MCF 10A (cell line): Measurements from ENCODE around the gene NR1H4. TPM values are rescaled to one million over a fixed set of nuclear protein-coding genes. Genes with fewer than 3 reads are reported as not detected.

Experiments used
- BruUV-seq: library from RNA; stranded (reverse); fragments of 400-500 nt; replicated peaks from 2 replicates; lab custom pipeline; 2021; lab: Mats Ljungman, UMichigan
- CTCF ChIA-PET: fragments of 300-600 bp; sonication (Branson Sonifier 250); formaldehyde crosslinking; extraction: SDS; loops from one replicate; lab custom pipeline; 2021; ENCODE audit warnings: antibody characterized with exemption, inconsistent platforms; lab: Yijun Ruan, JAX
- POLR2A ChIA-PET: fragments of 300-600, 350-650 bp; sonication (Branson Sonifier 250); formaldehyde crosslinking; extraction: SDS; loops from one replicate; lab custom pipeline; 2020; ENCODE audit warnings: antibody characterized with exemption, inconsistent platforms; lab: Yijun Ruan, JAX
- DNase-seq: peaks from one replicate; pipeline ENCODE4 v3.0.0-alpha.2; 2018; ENCODE audit not compliant: unreplicated experiment
- H3K27ac Mint-ChIP-seq: one replicate; pipeline ENCODE4 v1.8.0; 2022; ENCODE audit warnings: mild to moderate bottlenecking, low read depth, mixed read lengths; ENCODE audit not compliant: unreplicated experiment
- H3K27me3 Mint-ChIP-seq: one replicate; pipeline ENCODE4 v1.8.0; 2022; ENCODE audit warnings: mixed read lengths; ENCODE audit not compliant: insufficient read depth, unreplicated experiment
- H3K36me3 Mint-ChIP-seq: one replicate; pipeline ENCODE4 v1.8.0; 2022; ENCODE audit warnings: mild to moderate bottlenecking, moderate library complexity, mixed read lengths; ENCODE audit not compliant: insufficient read depth, unreplicated experiment
- H3K4me1 Mint-ChIP-seq: one replicate; pipeline ENCODE4 v1.8.0; 2022; ENCODE audit warnings: mixed read lengths; ENCODE audit not compliant: insufficient read depth, unreplicated experiment
- H3K4me3 Mint-ChIP-seq: one replicate; pipeline ENCODE4 v1.8.0; 2022; ENCODE audit warnings: mild to moderate bottlenecking, moderate library complexity, mixed read lengths; ENCODE audit not compliant: unreplicated experiment
- H3K9me3 Mint-ChIP-seq: one replicate; pipeline ENCODE4 v1.8.0; 2022; ENCODE audit warnings: mixed read lengths; ENCODE audit not compliant: unreplicated experiment
- intact Hi-C: fragments of 100-400 bp; cut with micrococcal nuclease; formaldehyde crosslinking; loops from 2 replicates; pipeline ENCODE4 v1.14.1; 2022
- total RNA-seq: library from RNA; stranded (reverse); gene quantifications from 2 replicates; pipeline ENCODE4 v1.2.3, GENCODE V29; 2022
- TF ChIP-seq, protein P1 (sequence below): fragments of 200-600 bp; IDR thresholded peaks from one replicate; pipeline ENCODE4 v1.8.0; 2022; ENCODE audit warnings: antibody characterized with exemption, mild to moderate bottlenecking; ENCODE audit not compliant: unreplicated experiment

The NR1H4 gene
- total RNA-seq, 1 experiment from 2014 or later = not detected

DNA sequence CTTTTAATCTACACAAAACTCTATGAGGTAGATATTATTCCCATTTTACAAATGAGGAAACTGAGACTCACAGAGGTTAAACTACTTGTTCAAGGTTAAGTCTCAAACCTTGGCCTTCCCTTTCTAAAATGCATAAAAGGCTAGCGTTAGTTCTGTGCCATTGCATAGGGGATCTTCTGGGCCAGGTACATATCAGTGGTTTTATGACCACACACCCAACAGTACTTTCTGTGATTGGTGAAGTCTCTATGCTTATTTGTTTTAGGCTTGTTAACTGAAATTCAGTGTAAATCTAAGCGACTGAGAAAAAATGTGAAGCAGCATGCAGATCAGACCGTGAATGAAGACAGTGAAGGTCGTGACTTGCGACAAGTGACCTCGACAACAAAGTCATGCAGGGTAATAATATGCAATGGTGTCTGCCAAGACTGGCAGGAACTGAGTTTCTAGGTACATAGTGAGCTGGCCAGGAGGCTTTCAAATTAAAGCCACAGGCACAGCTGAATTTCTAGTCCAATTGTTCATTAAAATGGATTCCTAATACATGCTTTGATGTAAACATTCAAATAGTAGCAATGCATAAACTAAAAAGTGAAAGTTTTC, 61.1 kb downstream of the NR1H4 start:
- no TSS peak for BruUV-seq
- DNase-seq = no peak

GRCh38 chr12:100539202-100539601, 65.5 kb downstream of the NR1H4 start:
- no TSS peak for BruUV-seq
- Mint-ChIP-seq H3K27me3 (peaks cover 26% of the 10 kb centered on the region), H3K4me1 (no peaks in the 10 kb centered on the region), H3K27ac (no peak overlapping the region), H3K4me3 (no peak overlapping the region), H3K9me3 (no peaks in the 10 kb centered on the region), H3K36me3 (no peaks in the 10 kb centered on the region)
- POLR2A ChIA-PET = no interaction called here
- CTCF ChIA-PET = interaction anchor here (0.6 to 1.2 kb wide), 4 partner anchors 11 to 309 kb away, joined by 3 to 4 read pairs (median 4); no protein-coding TSS in a partner anchor
- intact Hi-C loops = no loop called here
- peak; percentile 67 for DNase-seq
- TF ChIP-seq, protein P1, sequence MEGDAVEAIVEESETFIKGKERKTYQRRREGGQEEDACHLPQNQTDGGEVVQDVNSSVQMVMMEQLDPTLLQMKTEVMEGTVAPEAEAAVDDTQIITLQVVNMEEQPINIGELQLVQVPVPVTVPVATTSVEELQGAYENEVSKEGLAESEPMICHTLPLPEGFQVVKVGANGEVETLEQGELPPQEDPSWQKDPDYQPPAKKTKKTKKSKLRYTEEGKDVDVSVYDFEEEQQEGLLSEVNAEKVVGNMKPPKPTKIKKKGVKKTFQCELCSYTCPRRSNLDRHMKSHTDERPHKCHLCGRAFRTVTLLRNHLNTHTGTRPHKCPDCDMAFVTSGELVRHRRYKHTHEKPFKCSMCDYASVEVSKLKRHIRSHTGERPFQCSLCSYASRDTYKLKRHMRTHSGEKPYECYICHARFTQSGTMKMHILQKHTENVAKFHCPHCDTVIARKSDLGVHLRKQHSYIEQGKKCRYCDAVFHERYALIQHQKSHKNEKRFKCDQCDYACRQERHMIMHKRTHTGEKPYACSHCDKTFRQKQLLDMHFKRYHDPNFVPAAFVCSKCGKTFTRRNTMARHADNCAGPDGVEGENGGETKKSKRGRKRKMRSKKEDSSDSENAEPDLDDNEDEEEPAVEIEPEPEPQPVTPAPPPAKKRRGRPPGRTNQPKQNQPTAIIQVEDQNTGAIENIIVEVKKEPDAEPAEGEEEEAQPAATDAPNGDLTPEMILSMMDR = no peak

More for the DNA sequence above, 61.1 kb downstream of the NR1H4 start:
- Mint-ChIP-seq H3K4me3 (no peak overlapping the region), H3K27ac (no peak overlapping the region), H3K4me1 (no peaks in the 10 kb centered on the region), H3K9me3 (no peaks in the 10 kb centered on the region), H3K36me3 (no peaks in the 10 kb centered on the region), H3K27me3 (peaks cover 46% of the 10 kb centered on the region)
- TF ChIP-seq, protein P1 = no peak
- intact Hi-C loops = no loop called here
- POLR2A ChIA-PET = no interaction called here
- CTCF ChIA-PET = interaction anchor here (1.1 kb wide), 1 partner anchor 114 kb away, joined by 3 read pairs; no protein-coding TSS in a partner anchor

GRCh38 chr12:100544165-100544564, 70.5 kb downstream of the NR1H4 start:
- no peaks in the 10 kb centered on the region for H3K9me3 Mint-ChIP-seq
- CTCF ChIA-PET = interaction anchor here (1.0 to 3.2 kb wide), 2 partner anchors 9 to 11 kb away, joined by 5 to 10 read pairs; no protein-coding TSS in a partner anchor
- intact Hi-C loops = no loop called here
- no peak overlapping the region for H3K4me3 Mint-ChIP-seq
- H3K36me3 Mint-ChIP-seq = no peaks in the 10 kb centered on the region
- POLR2A ChIA-PET = no interaction called here
- no peak overlapping the region for H3K27ac Mint-ChIP-seq
- peak; percentile 10 for DNase-seq
- H3K27me3 Mint-ChIP-seq = peaks cover 12% of the 10 kb centered on the region
- BruUV-seq = no TSS peak
- TF ChIP-seq, protein P1 = no peak
- H3K4me1 Mint-ChIP-seq = no peaks in the 10 kb centered on the region

GRCh38 chr12:100545092-100545491, 71.4 kb downstream of the NR1H4 start:
- Mint-ChIP-seq H3K4me3 (no peak overlapping the region), H3K9me3 (no peaks in the 10 kb centered on the region), H3K36me3 (no peaks in the 10 kb centered on the region), H3K4me1 (no peaks in the 10 kb centered on the region), H3K27ac (no peak overlapping the region), H3K27me3 (peaks cover 12% of the 10 kb centered on the region)
- DNase-seq = peak; percentile 15
- TF ChIP-seq, protein P1 = no peak
- ChIA-PET CTCF (interaction anchor here (0.5 to 3.2 kb wide), 4 partner anchors 9 to 1501 kb away, joined by 3 to 10 read pairs (median 4); no protein-coding TSS in a partner anchor), POLR2A (no interaction called here)
- BruUV-seq = no TSS peak
- intact Hi-C loops = no loop called here
